Gastroesophageal sphincter (tissue), 4 donors: ENCODE data around the gene SERPINA12. TPM values are rescaled to one million over a fixed set of nuclear protein-coding genes. Genes with fewer than 3 reads are reported as not detected.

ENCODE experiments used
- ATAC-seq: fragments of 150-250 bp; one replicate; pipeline ENCODE4 v1.9.1; 2016; ENCODE audit warnings: mild to moderate bottlenecking, moderate library complexity
- H3K27ac ChIP-seq, 4 donors: fragments of 200-600 bp; sonication (generic) in 3 of 4; 1 replicate in 3 of 4; 2 replicates in 1 of 4; pipeline ENCODE4 v1.5.1; 2016 to 2019
- H3K27me3 ChIP-seq: fragments of 200-600 bp; sonication (generic); one replicate; pipeline ENCODE4 v1.5.1; 2019
- H3K36me3 ChIP-seq, 2 donors: fragments of 200-600 bp; sonication (generic); one replicate each; pipeline ENCODE4 v1.5.1; 2019; ENCODE audit warnings: control low read depth in 1 of 2
- H3K4me1 ChIP-seq, 3 donors: fragments of 200-600 bp; sonication (generic); 1 replicate in 2 of 3; 2 replicates in 1 of 3; pipeline ENCODE4 v1.5.1; 2016 to 2019; ENCODE audit warnings: control low read depth in 2 of 3
- H3K4me3 ChIP-seq, 2 donors: fragments of 200-600 bp; sonication (generic); one replicate each; pipeline ENCODE4 v1.5.1; 2019; ENCODE audit warnings: mild to moderate bottlenecking in 1 of 2, moderate library complexity in 1 of 2
- H3K9me3 ChIP-seq, 3 donors: fragments of 200-600 bp; sonication (generic); one replicate each; pipeline ENCODE4 v1.5.1; 2017 to 2019; ENCODE audit warnings: control low read depth in 2 of 3
- CTCF ChIP-seq, 4 experiments: fragments of 200-600 bp in 2 of 4; fragments of 450-650 bp in 2 of 4; sonication (generic) in 1 of 4; IDR thresholded peaks; one replicate each; pipeline ENCODE4 v1.5.1; 2017 to 2019; ENCODE audit warnings: antibody characterized with exemption in 4 of 4, mild to moderate bottlenecking in 2 of 4, moderate library complexity in 2 of 4
- EP300 ChIP-seq: sonication (generic); formaldehyde crosslinking; IDR thresholded peaks from one replicate; pipeline ENCODE4 v1.6.1; 2017; ENCODE audit warnings: antibody characterized with exemption, mild to moderate bottlenecking
- POLR2A ChIP-seq, 2 donors: fragments of 450-650 bp; IDR thresholded peaks; one replicate each; pipeline ENCODE4 v1.6.1; 2017; ENCODE audit warnings: antibody characterized with exemption in 2 of 2, mild to moderate bottlenecking in 2 of 2, moderate library complexity in 1 of 2
- POLR2AphosphoS5 ChIP-seq: sonication (generic); formaldehyde crosslinking; IDR thresholded peaks from one replicate; pipeline ENCODE4 v1.6.1; 2017; ENCODE audit warnings: antibody characterized with exemption
- WGBS, 2 donors: methylation state at CpG; one replicate each; pipeline ENCODE4 v1.1.5; 2018; ENCODE audit warnings: low coverage in 1 of 2; 5-methylcytosine and 5-hydroxymethylcytosine counted together
- total RNA-seq, 4 donors: library from RNA; depleted of rRNA; stranded (reverse); fragments of >200 nt; gene quantifications; one replicate each; pipeline ENCODE4 v1.1.0, GENCODE V29; 2016

Gene SERPINA12
- total RNA-seq, 4 donors from 2014 or later: not detected

DNA sequence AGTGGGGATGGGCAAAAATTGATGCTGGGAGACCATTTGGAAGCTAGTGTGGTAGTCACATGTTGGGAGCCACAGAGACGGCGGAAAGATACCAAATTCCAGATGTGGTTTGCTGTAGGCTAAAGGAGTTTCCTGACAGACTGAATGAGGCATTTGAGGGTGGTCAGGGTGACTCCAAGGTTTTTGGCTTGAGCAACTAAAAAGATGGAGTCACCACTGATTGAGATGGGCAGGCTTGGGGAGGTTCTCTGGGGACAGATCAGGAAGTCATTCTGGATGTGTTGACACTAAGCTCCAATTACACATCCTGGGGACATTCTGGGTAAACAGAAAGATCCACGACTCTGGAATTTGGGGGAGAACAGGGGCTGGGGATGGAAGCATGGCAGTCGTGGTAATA is 17.8 kb downstream of the SERPINA12 start:
- WGBS, 2 donors: 25 to 51% methylated on average over 2 to 4 of the region's 4 CpGs
- no peak overlapping the region for H3K27ac ChIP-seq
- H3K27me3 ChIP-seq: peaks cover 34% of the 10 kb centered on the region
- peaks cover 0 to 6% (median 2%) of the 10 kb centered on the region in 3 donors for H3K4me1 ChIP-seq
- no peaks in the 10 kb centered on the region for H3K36me3 ChIP-seq
- ATAC-seq: no peak
- H3K9me3 ChIP-seq: no peaks in the 10 kb centered on the region
- no peak for TF ChIP-seq POLR2AphosphoS5
- no peak for TF ChIP-seq EP300
- no peak for TF ChIP-seq CTCF (IDR thresholded peaks at IDR 0.05)
- H3K4me3 ChIP-seq: no peak overlapping the region

GRCh38 chr14:94489336-94489735 is 19.9 kb downstream of the SERPINA12 start:
- no peaks in the 10 kb centered on the region for H3K9me3 ChIP-seq
- H3K27me3 ChIP-seq: peaks cover 51% of the 10 kb centered on the region
- WGBS, 2 donors: 60 to 70% methylated on average over 1 to 3 of the region's 11 CpGs
- no peak overlapping the region for H3K27ac ChIP-seq
- no peak for TF ChIP-seq CTCF (IDR thresholded peaks at IDR 0.05)
- TF ChIP-seq EP300: no peak
- TF ChIP-seq POLR2AphosphoS5: no peak
- TF ChIP-seq POLR2A (IDR thresholded peaks at IDR 0.05): no peak
- no peak overlapping the region for H3K4me3 ChIP-seq
- H3K4me1 ChIP-seq: peaks cover 0 to 14% (median 7%) of the 10 kb centered on the region in 3 donors
- no peak for ATAC-seq
- no peaks in the 10 kb centered on the region for H3K36me3 ChIP-seq

GRCh38 chr14:94486883-94487282 is 22.4 kb downstream of the SERPINA12 start:
- WGBS, 2 donors: 29 to 69% methylated on average over 2 to 4 of the region's 5 CpGs
- H3K4me3 ChIP-seq: no peak overlapping the region
- TF ChIP-seq POLR2AphosphoS5: no peak
- no peaks in the 10 kb centered on the region for H3K9me3 ChIP-seq
- peaks cover 48% of the 10 kb centered on the region for H3K27me3 ChIP-seq
- ATAC-seq: no peak
- H3K4me1 ChIP-seq: peaks cover 0 to 14% (median 7%) of the 10 kb centered on the region in 3 donors
- no peak overlapping the region for H3K27ac ChIP-seq
- H3K36me3 ChIP-seq: no peaks in the 10 kb centered on the region

- 10 to 42% methylated on average over 2 to 10 of the region's 26 CpGs for WGBS, 2 donors
Observed at GRCh38 chr14:94485944-94486841, 23.1 kb downstream of the SERPINA12 start.

GRCh38 chr14:94484481-94484880 is 24.8 kb downstream of the SERPINA12 start:
- ATAC-seq: no peak
- H3K27ac ChIP-seq: no peak overlapping the region
- H3K4me3 ChIP-seq: no peak overlapping the region
- H3K9me3 ChIP-seq: peaks cover 0 to 8% (median 0%) of the 10 kb centered on the region in 3 donors
- peaks cover 47% of the 10 kb centered on the region for H3K27me3 ChIP-seq
- no peaks in the 10 kb centered on the region for H3K36me3 ChIP-seq
- H3K4me1 ChIP-seq: peaks cover 0 to 14% (median 7%) of the 10 kb centered on the region in 3 donors
- TF ChIP-seq EP300 (no peak), CTCF (IDR thresholded peaks at IDR 0.05) (no peak), POLR2AphosphoS5 (no peak), POLR2A (IDR thresholded peaks at IDR 0.05) (no peak)
- 68 to 70% methylated on average over 5 of the region's 5 CpGs for WGBS, 2 donors

More at GRCh38 chr14:94485944-94486841, 23.1 kb downstream of the SERPINA12 start:
- H3K36me3 ChIP-seq: no peaks in the 10 kb centered on the region
- peak; percentile 74 for ATAC-seq
- peaks cover 0 to 14% (median 7%) of the 10 kb centered on the region in 3 donors for H3K4me1 ChIP-seq
- H3K27ac ChIP-seq: no peak overlapping the region
- no peak for TF ChIP-seq EP300
- peak; percentile 77 to 99 (median 88) for TF ChIP-seq CTCF (IDR thresholded peaks at IDR 0.05)
- peaks cover 48% of the 10 kb centered on the region for H3K27me3 ChIP-seq
- H3K4me3 ChIP-seq: no peak overlapping the region
- no peaks in the 10 kb centered on the region for H3K9me3 ChIP-seq
